CD4-positive, alpha-beta T cell treated with Interleukin-15 for 4 hours (primary cell): ENCODE data around the gene IL12RB2.

Experiments
- DNase-seq: peaks from one replicate; pipeline ENCODE4 v3.0.0-alpha.2; 2020; ENCODE audit warnings: low spot score

Gene IL12RB2

DNA sequence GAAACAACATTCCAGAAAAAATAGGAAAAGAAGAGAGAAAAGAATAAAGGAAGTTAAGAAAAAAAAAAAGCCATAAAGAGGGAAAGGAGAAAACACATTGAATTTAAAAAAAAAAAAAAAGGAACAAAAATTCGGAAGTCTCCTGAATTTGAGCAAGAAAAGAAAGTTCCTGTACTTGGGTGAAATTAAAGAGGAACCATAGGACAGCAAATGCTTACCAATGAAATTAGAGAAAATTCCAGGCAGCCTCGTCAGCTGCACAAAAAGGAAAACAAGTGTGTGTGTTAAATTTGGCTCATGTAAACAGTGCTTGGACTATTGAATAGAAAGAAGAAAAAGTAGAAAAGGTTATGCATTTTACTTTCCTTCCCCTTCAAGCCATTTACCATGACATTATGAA, 4.9 kb downstream of the IL12RB2 start:
- no peak for DNase-seq

DNA sequence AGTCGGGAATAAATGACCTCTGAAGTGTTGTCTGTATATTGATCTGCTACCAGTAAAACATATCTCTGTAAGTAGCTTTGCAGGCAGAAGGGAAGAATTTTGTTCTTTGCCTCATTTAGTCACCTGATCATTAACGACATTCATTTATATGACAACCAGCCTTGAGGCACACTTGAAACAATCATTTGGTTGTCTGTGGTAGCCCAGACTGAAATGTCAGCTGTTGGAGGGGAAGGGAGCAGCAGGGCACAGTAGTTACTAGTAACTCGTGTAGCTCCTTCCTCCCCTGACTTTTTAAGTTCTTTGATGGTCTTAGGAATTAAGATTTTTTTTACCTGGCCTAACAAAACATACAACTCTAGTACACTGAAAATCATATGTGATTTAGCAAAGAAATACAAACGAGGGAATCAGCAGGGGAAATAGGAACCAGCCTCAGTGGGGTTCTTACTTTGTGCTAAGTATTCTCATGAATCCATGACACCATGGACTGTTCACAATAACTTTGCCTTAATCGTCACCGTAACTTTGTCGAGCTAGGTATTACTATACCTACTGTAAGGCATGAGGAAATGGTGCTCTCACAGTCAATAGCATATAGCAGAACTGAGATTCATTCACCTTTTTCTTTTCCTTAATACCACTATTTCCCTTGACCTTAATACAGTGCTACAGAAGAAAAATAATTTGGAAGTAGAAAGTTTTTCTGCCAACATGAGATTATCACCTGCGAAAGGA, 6.4 kb downstream of the IL12RB2 start:
- no peak for DNase-seq

GRCh38 chr1:67314696-67315095, 7.0 kb downstream of the IL12RB2 start:
- DNase-seq: no peak

GRCh38 chr1:67316180-67316902, 8.7 kb downstream of the IL12RB2 start:
- DNase-seq: no peak

DNA sequence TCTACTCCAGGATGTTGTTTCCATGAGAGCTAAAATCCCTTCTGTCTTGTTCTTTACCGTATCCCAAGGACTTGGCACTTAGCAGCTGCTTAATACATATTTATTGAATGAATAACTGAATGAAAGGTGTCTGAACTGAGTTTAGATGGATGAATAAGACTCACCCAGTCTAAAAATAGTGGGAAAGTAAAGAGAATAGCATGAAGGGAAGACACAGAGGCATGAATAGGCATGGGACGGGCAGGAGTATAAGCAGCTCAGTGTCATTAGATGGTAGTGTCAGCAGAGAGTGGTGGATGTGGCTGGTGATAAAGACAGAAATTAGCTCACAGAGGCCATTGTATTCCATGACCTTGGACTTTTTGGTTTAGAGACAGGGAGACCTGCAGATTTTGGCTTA, 9.2 kb downstream of the IL12RB2 start:
- DNase-seq: no peak

GRCh38 chr1:67317803-67318202, 10.1 kb downstream of the IL12RB2 start:
- DNase-seq: no peak

GRCh38 chr1:67322442-67322841, 14.8 kb downstream of the IL12RB2 start:
- no peak for DNase-seq

DNA sequence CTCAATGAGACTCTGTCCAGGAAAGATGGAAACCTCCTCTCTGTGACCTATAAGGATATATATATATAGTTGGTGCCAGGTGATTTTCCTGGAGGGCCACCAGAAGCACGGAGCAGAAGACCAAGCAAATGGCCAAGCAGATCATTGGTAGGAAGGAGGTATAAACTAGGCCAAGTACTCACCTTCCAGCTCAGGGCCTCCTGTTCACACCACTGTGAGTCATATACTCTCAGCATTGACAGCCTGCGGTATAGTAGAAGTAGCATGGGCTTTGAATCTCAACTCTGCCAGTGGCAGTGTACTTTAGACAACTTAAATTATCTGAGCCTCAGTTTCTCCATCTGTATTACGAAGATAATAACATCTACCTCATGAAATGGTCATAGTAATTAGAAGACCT, 15.4 kb downstream of the IL12RB2 start:
- DNase-seq: no peak

GRCh38 chr1:67324068-67324467, 16.4 kb downstream of the IL12RB2 start:
- DNase-seq: no peak

DNA sequence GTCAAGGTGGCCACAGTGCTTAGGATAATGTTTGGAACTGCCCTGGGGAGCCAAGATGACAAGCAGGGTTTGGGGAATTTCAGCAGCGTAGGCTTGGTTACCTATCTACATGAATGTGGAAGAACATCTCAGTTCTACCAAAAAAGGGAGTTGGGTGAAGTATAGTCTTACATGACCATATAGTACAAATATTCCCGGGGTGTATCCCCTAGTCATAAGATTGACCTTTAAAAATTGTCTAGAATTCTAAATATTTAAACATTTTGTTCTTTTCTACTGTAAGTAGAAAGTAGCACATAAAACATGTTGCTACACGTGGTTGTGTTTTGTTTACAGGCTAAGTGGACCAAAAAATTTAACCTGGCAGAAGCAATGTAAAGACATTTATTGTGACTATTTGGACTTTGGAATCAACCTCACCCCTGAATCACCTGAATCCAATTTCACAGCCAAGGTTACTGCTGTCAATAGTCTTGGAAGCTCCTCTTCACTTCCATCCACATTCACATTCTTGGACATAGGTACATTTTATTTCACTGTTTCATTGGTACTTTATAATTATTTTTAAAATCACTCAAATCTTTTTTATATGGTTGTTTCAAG, 20.3 kb downstream of the IL12RB2 start:
- no peak for DNase-seq

- peak; percentile 52 for DNase-seq
Observed at GRCh38 chr1:67332653-67333529, 25.2 kb downstream of the IL12RB2 start.

DNA sequence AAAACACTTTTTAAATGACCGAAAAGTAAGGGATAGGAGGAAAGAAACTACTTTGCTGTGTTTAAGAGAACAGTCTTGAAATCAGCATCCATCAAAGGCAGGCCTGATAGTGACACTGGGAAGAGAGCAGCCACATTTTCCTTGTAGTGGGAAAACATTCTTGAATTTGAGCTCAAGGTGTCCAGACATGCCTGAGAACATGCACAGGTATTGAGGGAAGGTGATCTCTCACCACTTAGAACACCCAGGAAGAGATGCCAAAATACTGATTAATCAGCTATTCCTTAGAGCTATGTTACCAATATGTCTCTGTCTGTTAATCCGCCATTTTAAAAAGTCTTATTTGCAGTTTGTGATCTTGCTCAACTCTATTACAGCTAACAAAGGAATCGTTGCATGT, 25.9 kb downstream of the IL12RB2 start:
- no peak for DNase-seq

DNA sequence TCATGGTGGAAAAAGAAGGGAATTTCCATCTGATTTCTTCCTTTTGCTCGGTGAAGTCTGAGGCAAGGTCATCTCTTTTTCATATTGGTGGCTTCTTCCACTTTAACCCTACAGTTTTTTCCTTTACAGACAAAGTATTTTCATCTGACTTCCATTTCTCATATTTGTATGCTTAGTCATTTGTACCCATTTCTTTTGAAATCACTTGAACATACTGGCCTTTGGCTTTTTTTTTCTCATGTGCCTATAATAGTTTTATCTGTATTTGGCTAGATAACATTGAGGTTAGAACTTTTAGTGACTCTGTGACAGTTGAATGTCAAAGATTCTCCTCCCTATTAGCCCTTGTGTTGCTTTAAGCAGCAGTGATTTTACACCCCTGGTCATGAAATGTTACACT, 27.7 kb downstream of the IL12RB2 start:
- no peak for DNase-seq

DNA sequence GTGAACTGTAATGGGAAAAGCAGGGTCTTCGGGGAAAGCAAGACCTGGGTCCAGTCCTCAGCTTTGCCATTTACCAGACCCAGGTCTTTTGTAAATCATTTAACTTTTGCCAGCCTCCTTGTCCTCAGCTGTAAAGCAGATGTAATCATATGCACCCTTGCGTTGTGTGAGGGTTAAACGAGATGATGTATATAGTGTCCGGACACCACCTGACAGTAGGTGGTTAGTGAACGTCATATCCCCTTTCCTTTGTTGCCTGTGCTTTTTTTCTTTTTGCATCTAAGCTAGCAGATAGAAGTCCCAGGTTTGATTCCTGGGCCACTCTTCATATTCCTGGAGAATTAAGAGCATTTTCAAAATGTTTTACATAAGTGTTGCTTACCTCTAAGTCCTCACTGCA, 28.5 kb downstream of the IL12RB2 start:
- DNase-seq: no peak

- DNase-seq: peak; percentile 17
Observed at GRCh38 chr1:67336783-67337182, 29.1 kb downstream of the IL12RB2 start.

GRCh38 chr1:67338642-67339041, 31.0 kb downstream of the IL12RB2 start:
- DNase-seq: no peak

- DNase-seq: peak; percentile 10
Observed at GRCh38 chr1:67339623-67340343, 32.1 kb downstream of the IL12RB2 start.

DNA sequence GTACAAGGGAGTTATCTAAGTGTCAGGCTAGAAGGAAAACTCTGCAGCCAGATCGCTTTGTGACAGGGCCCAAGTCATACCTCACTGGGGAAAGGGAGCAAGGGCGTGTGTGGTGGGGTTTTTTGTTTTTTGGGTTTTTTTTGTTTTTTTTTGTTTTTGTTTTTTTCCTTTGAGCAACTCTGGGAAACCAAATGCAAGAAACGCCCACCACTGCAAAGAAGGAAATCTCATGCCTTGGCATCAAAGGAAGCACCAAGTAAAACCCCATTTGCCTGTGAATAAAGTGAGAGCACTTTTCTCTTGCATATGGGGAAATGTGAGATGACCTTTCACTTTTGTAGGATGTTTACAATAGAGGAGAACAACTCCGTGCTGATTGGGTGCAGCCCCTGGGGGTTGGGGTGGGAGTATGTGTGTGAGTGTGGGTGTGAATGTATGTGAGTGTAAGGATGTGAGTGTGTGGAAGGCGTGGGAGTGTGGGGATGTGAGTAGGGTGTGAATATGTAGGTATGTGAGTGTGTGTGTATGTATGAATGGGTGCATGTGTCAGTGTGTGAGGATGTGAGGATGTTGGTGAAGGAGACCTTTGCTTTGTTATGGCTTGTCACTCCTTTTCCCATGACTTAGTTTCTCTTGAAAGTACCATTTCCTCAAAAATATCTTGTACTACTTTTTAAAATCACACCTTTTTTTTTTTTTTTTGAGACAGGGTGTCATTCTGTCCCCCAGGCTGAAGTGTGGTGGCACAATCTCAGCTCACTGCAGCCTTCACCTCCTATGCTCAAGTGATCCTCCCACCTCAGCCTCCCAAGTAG, 34.6 kb downstream of the IL12RB2 start:
- peak; percentile 7 for DNase-seq

DNA sequence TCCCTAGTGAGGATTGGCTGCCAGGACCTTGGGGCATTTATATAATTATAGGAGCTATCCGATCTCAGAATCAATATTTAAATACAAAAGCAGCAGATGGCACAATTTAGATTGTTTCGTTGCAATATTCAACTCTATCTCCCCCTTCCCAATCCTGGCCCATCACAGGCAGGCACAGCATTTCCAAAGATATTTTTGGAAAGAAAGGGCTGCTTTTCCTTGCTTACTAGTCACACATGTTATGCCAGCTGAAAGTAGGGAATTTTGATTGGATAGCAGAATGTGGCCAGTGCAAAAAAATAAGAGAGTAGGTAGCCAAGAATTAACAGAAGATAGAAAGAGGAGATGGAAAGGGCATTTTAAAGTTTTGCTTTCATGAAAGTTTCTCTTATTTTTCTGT, 37.9 kb downstream of the IL12RB2 start:
- no peak for DNase-seq

GRCh38 chr1:67346982-67347381, 39.3 kb downstream of the IL12RB2 start:
- DNase-seq: no peak
